Activated CD4-positive, alpha-beta T cell treated with anti-CD3 and anti-CD28 coated beads for 4 hours (primary cell): Measurements from ENCODE around the gene ANKS1B.

Experiments
- DNase-seq, 2 donors: peaks; one replicate each; pipeline ENCODE4 v3.0.0-alpha.2; 2020

ANKS1B gene

GRCh38 chr12:98737322-98737712 is 1247.4 kb downstream of the ANKS1B start:
- DNase-seq, result no peak

GRCh38 chr12:98736352-98737321 is 1248.1 kb downstream of the ANKS1B start:
- DNase-seq, result no peak

GRCh38 chr12:98735821-98736220 is 1248.9 kb downstream of the ANKS1B start:
- no peak for DNase-seq

- no peak for DNase-seq
Measured at GRCh38 chr12:98733667-98734350, 1250.9 kb downstream of the ANKS1B start.

GRCh38 chr12:98730412-98730811 is 1254.3 kb downstream of the ANKS1B start:
- DNase-seq, result no peak

GRCh38 chr12:98727196-98727595 is 1257.5 kb downstream of the ANKS1B start:
- no peak for DNase-seq

GRCh38 chr12:98725476-98726247 is 1259.1 kb downstream of the ANKS1B start:
- peak in 1 of 2 donors; percentile 8 for DNase-seq

GRCh38 chr12:98724384-98725155 is 1260.2 kb downstream of the ANKS1B start:
- DNase-seq, result no peak

- no peak for DNase-seq
Measured at GRCh38 chr12:98721204-98721702, 1263.5 kb downstream of the ANKS1B start.

GRCh38 chr12:98719515-98720504 is 1264.9 kb downstream of the ANKS1B start:
- DNase-seq, result no peak

- no peak for DNase-seq
Measured at GRCh38 chr12:98714426-98714825, 1270.3 kb downstream of the ANKS1B start.

- DNase-seq, result no peak
Measured at GRCh38 chr12:98709022-98709421, 1275.7 kb downstream of the ANKS1B start.

- no peak for DNase-seq
Measured at GRCh38 chr12:98701166-98701565, 1283.6 kb downstream of the ANKS1B start.

GRCh38 chr12:98699586-98699985 is 1285.2 kb downstream of the ANKS1B start:
- DNase-seq, result no peak

- DNase-seq, result peak; percentile 11 to 15
Measured at GRCh38 chr12:98698603-98699463, 1285.9 kb downstream of the ANKS1B start.

GRCh38 chr12:98697209-98697608 is 1287.5 kb downstream of the ANKS1B start:
- no peak for DNase-seq

GRCh38 chr12:98696036-98696646 is 1288.6 kb downstream of the ANKS1B start:
- DNase-seq, result no peak

- no peak for DNase-seq
Measured at GRCh38 chr12:98691351-98691750, 1293.4 kb downstream of the ANKS1B start.

GRCh38 chr12:98686603-98687002 is 1298.1 kb downstream of the ANKS1B start:
- no peak for DNase-seq
